ENCODE measurements around the gene BAIAP2. TPM values are rescaled to one million over a fixed set of nuclear protein-coding genes. Genes with fewer than 3 reads are reported as not detected.

Gene BAIAP2
- polyA plus RNA-seq, 3 donors = 8.6 to 17.0 (median 11.2) TPM

DNA sequence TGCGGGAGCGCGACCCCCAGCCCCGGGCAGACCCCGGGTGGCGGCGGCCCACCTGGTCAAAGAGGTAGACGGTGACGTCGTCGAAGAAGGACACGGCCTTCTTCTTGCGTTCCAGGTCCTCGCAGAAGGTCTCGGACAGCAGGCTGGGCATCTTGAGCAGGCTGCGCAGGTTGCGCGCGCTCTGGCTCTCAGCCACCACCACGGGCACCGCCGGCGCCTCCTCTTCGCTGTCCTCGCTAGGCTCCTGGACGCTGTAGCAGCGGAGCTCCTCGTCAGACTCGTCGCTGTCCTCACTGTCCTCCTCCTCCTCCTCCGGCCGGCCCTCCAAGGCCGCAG is 85.2 kb downstream of the BAIAP2 start:
- H3K27ac Mint-ChIP-seq = no peak overlapping the region
- DNase-seq = no peak
- WGBS (ENCODE audit: insufficient coverage) = 95% methylated on average over 33 of the region's 33 CpGs

GRCh38 chr17:81120695-81121621 is 86.0 kb downstream of the BAIAP2 start:
- Histone ChIP-seq H3K9ac (ENCODE audit: insufficient read depth, low read length, poor library complexity, severe bottlenecking) (no peak overlapping the region), H3K79me2 (ENCODE audit: insufficient read depth, low read length) (no peaks in the 10 kb centered on the region), H3K27ac (ENCODE audit: low read depth in 1 of 2, low read length in 2 of 2) (no peak overlapping the region), H3K27me3 (ENCODE audit: control insufficient read depth in 2 of 2, insufficient read depth in 2 of 2, low read length in 2 of 2) (no peaks in the 10 kb centered on the region), H4K20me1 (ENCODE audit: insufficient read depth, low read length) (peaks cover 41% of the 10 kb centered on the region), H3K4me3 (replicated peaks in 1 of 3; ENCODE audit: low read depth in 2 of 3, low read length in 3 of 3) (no peak overlapping the region), H3K4me2 (replicated peaks; ENCODE audit: extremely low read depth, low read length, poor library complexity, severe bottlenecking) (no peak overlapping the region), H3K4me1 (ENCODE audit: control insufficient read depth in 1 of 2, insufficient read depth in 2 of 2, low read length in 2 of 2) (peaks cover 6 to 8% of the 10 kb centered on the region in 2 donors), H2AFZ (ENCODE audit: insufficient read depth, low read depth, low read length, poor library complexity, severe bottlenecking) (no peak overlapping the region), H3K36me3 (replicated peaks in 1 of 2; ENCODE audit: control insufficient read depth in 1 of 2, insufficient read depth in 2 of 2, low read length in 2 of 2) (peaks cover 15 to 36% of the 10 kb centered on the region in 2 donors), H3K9me3 (replicated peaks in 1 of 2; ENCODE audit: control insufficient read depth in 1 of 2, insufficient read depth in 1 of 2, low read length in 2 of 2) (no peaks in the 10 kb centered on the region)
- intact Hi-C loops (cut with micrococcal nuclease) = no loop called here
- H3K4me1 Mint-ChIP-seq = peaks cover 7% of the 10 kb centered on the region
- WGBS (ENCODE audit: insufficient coverage) = 91% methylated on average over 39 of the region's 45 CpGs
- peak overlapping the region in 5 of 7 donors; percentile 25 to 78 (median 49) for H3K27ac Mint-ChIP-seq
- H3K4me3 Mint-ChIP-seq = no peak overlapping the region
- peaks cover 0 to 4% (median 0%) of the 10 kb centered on the region in 7 donors for H3K9me3 Mint-ChIP-seq
- H3K36me3 Mint-ChIP-seq = peaks cover 19 to 28% of the 10 kb centered on the region in 2 donors
- no peak for DNase-seq
- no peak for TF ChIP-seq CTCF (IDR thresholded peaks at IDR 0.05)
- peaks cover 0 to 2% (median 0%) of the 10 kb centered on the region in 3 donors for H3K27me3 Mint-ChIP-seq (ENCODE audit: low read depth in 3 of 3)

More for the DNA sequence above, 85.2 kb downstream of the BAIAP2 start:
- peaks cover 6 to 8% of the 10 kb centered on the region in 2 donors for H3K4me1 ChIP-seq (ENCODE audit: control insufficient read depth in 1 of 2, insufficient read depth in 2 of 2, low read length in 2 of 2)
- H3K27me3 ChIP-seq (ENCODE audit: control insufficient read depth in 2 of 2, insufficient read depth in 2 of 2, low read length in 2 of 2) = no peaks in the 10 kb centered on the region
- no peak for TF ChIP-seq CTCF (IDR thresholded peaks at IDR 0.05)
- H3K4me3 ChIP-seq (replicated peaks in 1 of 3; ENCODE audit: low read depth in 2 of 3, low read length in 3 of 3) = no peak overlapping the region
- intact Hi-C loops (cut with micrococcal nuclease) = no loop called here
- H3K27me3 Mint-ChIP-seq (ENCODE audit: low read depth in 3 of 3) = peaks cover 0 to 2% (median 0%) of the 10 kb centered on the region in 3 donors
- H3K9me3 Mint-ChIP-seq = peaks cover 0 to 4% (median 0%) of the 10 kb centered on the region in 7 donors
- peaks cover 7% of the 10 kb centered on the region for H3K4me1 Mint-ChIP-seq
- no peak overlapping the region for H2AFZ ChIP-seq (ENCODE audit: insufficient read depth, low read depth, low read length, poor library complexity, severe bottlenecking)
- H3K36me3 ChIP-seq (replicated peaks in 1 of 2; ENCODE audit: control insufficient read depth in 1 of 2, insufficient read depth in 2 of 2, low read length in 2 of 2) = peaks cover 15 to 36% of the 10 kb centered on the region in 2 donors
- no peak overlapping the region for H3K4me2 ChIP-seq (replicated peaks; ENCODE audit: extremely low read depth, low read length, poor library complexity, severe bottlenecking)
- H3K79me2 ChIP-seq (ENCODE audit: insufficient read depth, low read length) = no peaks in the 10 kb centered on the region
- H3K4me3 Mint-ChIP-seq = no peak overlapping the region
- H3K27ac ChIP-seq (ENCODE audit: low read depth in 1 of 2, low read length in 2 of 2) = no peak overlapping the region
- H4K20me1 ChIP-seq (ENCODE audit: insufficient read depth, low read length) = peaks cover 41% of the 10 kb centered on the region
- no peaks in the 10 kb centered on the region for H3K9me3 ChIP-seq (replicated peaks in 1 of 2; ENCODE audit: control insufficient read depth in 1 of 2, insufficient read depth in 1 of 2, low read length in 2 of 2)
- peaks cover 19 to 28% of the 10 kb centered on the region in 2 donors for H3K36me3 Mint-ChIP-seq
- H3K9ac ChIP-seq (ENCODE audit: insufficient read depth, low read length, poor library complexity, severe bottlenecking) = no peak overlapping the region
